Subcutaneous abdominal adipose tissue (tissue), 5 donors: ENCODE data around the gene ZNF831.

Experiments used
- H3K27ac ChIP-seq: one replicate; pipeline ENCODE4 v1.7.0; 2013; ENCODE audit warnings: low read depth, mild to moderate bottlenecking, inconsistent platforms, low read length, moderate library complexity
- H3K27me3 ChIP-seq, 5 donors: one replicate each; pipeline ENCODE4 v1.7.0; 2013; ENCODE audit warnings: low read length in 5 of 5, inconsistent platforms in 1 of 5; ENCODE audit not compliant: control insufficient read depth in 5 of 5, insufficient read depth in 4 of 5
- H3K36me3 ChIP-seq, 5 donors: one replicate each; pipeline ENCODE4 v1.7.0; 2013; ENCODE audit warnings: low read length in 5 of 5; ENCODE audit not compliant: control insufficient read depth in 5 of 5, insufficient read depth in 5 of 5
- H3K4me1 ChIP-seq, 5 donors: one replicate each; pipeline ENCODE4 v1.7.0; 2013; ENCODE audit warnings: low read length in 5 of 5, mild to moderate bottlenecking in 3 of 5, moderate library complexity in 1 of 5; ENCODE audit not compliant: control insufficient read depth in 5 of 5, insufficient read depth in 5 of 5
- H3K4me3 ChIP-seq, 5 donors: one replicate each; pipeline ENCODE4 v1.7.0; 2013; ENCODE audit warnings: low read length in 5 of 5, low read depth in 1 of 5
- H3K9ac ChIP-seq, 5 donors: one replicate each; pipeline ENCODE4 v1.7.0; 2013; ENCODE audit warnings: low read length in 5 of 5, mild to moderate bottlenecking in 4 of 5, moderate library complexity in 3 of 5
- H3K9me3 ChIP-seq, 5 donors: one replicate each; pipeline ENCODE4 v1.7.0; 2013; ENCODE audit warnings: low read length in 5 of 5; ENCODE audit not compliant: control insufficient read depth in 5 of 5
- donor health status: healthy.
- donor health status: healthy.
- donor health status: healthy.
- donor health status: healthy.
- donor health status: healthy.

ZNF831 gene

DNA sequence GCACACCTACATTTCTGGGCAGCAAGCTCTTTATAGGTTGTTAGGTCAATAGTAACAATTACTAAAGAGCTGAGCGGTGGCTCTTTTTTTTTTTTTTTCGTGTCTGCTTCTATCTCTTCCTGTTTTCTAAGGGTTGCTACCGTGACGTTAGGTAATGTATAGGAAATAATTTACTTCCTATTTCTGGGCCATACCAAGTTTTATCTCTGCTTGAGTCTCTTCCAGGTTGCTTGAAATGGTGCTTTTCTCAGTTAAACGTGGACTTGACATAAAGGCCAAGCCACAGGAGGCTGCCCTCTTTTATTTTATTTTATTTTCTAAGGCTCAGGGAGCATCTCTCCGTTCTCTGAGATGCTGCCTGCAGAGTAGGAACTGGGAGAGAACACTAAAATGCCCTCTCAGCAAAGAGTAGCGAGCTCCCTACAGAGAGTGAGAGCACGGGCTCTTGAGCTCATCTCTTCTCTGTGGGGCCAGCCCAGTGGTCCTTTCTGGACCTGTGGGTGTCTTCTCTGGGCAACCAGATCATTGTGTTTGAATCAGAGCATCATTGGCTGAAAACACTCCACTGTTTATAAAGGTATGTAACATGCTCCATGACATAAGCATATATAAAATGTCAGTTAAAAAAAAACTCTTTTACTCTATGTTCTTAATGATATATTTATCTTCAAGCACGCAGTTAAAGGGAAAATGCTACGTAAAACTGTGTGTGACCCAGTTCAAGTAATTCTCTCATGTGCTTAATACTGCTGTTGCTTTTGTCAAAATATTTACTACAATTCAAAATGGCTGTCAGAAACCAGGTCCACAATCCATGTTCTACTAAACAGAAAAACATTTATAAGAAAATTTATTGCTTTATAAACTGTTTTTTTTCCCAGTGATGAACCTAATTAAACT lies at the start of gene ZNF831:
ZNF831 (plus strand) TSS at position 191 of the 900 bp plus-strand sequence. CDS start 27,199 bp downstream, outside the sequence.
- Histone ChIP-seq H3K9me3 (no peaks in the 10 kb centered on the region), H3K27me3 (peaks cover 0 to 8% (median 7%) of the 10 kb centered on the region in 5 donors), H3K4me3 (no peak within 1 kb of the TSS), H3K9ac (no peak within 1 kb of the TSS), H3K27ac (no peak within 1 kb of the TSS), H3K4me1 (no peaks in the 10 kb centered on the region), H3K36me3 (no peaks in the 10 kb centered on the region)

DNA sequence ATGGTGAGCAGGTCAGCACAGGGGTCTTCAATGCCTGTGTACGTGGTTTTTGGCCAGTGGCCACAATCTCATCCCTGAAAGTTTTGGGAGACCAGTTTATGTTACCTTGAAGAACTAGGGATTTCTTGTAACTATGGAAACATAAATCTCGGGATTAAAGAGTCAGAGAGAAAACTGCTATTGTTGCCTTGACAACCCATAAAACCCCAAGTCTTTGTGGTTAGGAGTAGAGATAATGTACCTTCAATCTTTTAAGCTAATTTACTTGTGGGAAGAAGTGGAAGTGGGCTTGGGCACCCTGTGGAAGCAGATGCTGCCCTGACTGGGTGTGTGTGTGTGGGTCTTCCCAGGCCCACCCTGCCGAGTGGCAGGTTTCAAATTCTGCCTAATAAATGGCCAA lies 46.1 kb upstream of the ZNF831 start:
- H3K4me1 ChIP-seq: peaks cover 0 to 8% (median 0%) of the 10 kb centered on the region in 5 donors
- H3K4me3 ChIP-seq: no peak overlapping the region
- H3K36me3 ChIP-seq: no peaks in the 10 kb centered on the region
- H3K27me3 ChIP-seq: peaks cover 0 to 6% (median 0%) of the 10 kb centered on the region in 5 donors
- H3K9ac ChIP-seq: no peak overlapping the region
- H3K27ac ChIP-seq: no peak overlapping the region
- peaks cover 1 to 7% (median 6%) of the 10 kb centered on the region in 5 donors for H3K9me3 ChIP-seq

DNA sequence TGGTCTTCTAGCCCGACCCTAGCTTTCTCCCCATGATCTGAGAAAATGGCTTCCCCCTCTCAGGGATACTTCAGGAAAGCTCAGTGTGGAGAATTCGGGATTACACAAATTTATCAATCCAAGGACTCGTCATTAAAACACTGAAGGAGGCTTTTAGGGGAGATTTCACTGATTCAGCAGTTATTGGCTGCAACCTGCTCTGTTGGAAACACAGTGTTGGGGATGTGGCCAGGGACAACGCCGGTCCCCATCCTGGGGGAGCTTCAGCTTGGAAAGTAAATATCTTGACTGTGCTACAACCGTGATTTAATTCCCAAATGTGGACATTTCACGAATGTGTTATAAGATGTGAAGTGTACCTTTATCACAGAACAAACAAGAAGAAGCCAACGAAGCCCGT lies 44.8 kb upstream of the ZNF831 start:
- H3K36me3 ChIP-seq: no peaks in the 10 kb centered on the region
- H3K4me1 ChIP-seq: peaks cover 0 to 8% (median 0%) of the 10 kb centered on the region in 5 donors
- no peak overlapping the region for H3K27ac ChIP-seq
- H3K27me3 ChIP-seq: peaks cover 0 to 10% (median 4%) of the 10 kb centered on the region in 5 donors
- no peak overlapping the region for H3K4me3 ChIP-seq
- H3K9me3 ChIP-seq: peaks cover 0 to 7% (median 6%) of the 10 kb centered on the region in 5 donors
- H3K9ac ChIP-seq: no peak overlapping the region

DNA sequence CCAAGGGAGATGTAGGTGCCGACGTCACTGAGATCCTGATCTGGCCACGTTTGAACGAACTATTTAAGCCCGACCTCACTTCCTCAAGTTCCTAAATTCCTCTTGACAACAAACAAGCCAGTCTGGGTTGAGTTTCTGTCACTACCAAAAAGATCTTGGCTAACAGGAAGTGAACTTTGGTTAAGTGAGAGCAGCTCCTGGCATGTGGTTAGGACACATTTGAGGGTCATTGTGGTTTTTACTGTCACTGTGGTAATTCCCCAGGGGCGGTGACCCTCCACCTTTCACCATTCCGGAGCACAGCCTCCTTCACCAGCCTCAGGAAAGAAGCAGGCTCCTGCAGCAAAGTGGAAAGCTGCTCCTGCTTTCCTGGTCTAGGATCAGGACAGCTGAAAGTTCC lies 43.1 kb upstream of the ZNF831 start:
- no peak overlapping the region for H3K4me3 ChIP-seq
- peaks cover 0 to 7% (median 6%) of the 10 kb centered on the region in 5 donors for H3K9me3 ChIP-seq
- peaks cover 0 to 15% (median 6%) of the 10 kb centered on the region in 5 donors for H3K27me3 ChIP-seq
- H3K4me1 ChIP-seq: peaks cover 0 to 8% (median 0%) of the 10 kb centered on the region in 5 donors
- no peaks in the 10 kb centered on the region for H3K36me3 ChIP-seq
- no peak overlapping the region for H3K9ac ChIP-seq
- H3K27ac ChIP-seq: no peak overlapping the region

DNA sequence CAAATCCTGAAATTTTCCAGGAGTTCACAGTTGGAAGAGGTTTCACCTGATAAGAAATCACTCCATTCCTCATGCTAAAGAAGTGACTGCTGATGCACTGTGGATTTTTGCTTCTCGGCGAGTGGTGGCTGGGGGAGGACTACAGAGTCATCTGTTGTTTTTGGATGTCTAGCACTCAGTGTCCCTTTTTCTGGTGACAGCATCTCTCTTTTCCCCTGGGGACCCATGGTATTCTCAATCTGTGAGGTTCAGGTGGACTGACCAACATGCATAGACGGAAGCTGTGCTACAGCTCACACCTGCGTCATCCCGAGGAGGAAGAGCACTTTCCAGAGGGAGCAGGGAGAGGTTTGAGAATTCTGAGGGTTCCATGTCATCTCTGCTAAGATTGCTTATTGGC lies 42.7 kb upstream of the ZNF831 start:
- H3K27me3 ChIP-seq: peaks cover 0 to 15% (median 6%) of the 10 kb centered on the region in 5 donors
- no peak overlapping the region for H3K27ac ChIP-seq
- peaks cover 0 to 8% (median 0%) of the 10 kb centered on the region in 5 donors for H3K4me1 ChIP-seq
- H3K9ac ChIP-seq: no peak overlapping the region
- H3K36me3 ChIP-seq: no peaks in the 10 kb centered on the region
- H3K9me3 ChIP-seq: peaks cover 0 to 7% (median 6%) of the 10 kb centered on the region in 5 donors
- H3K4me3 ChIP-seq: no peak overlapping the region

DNA sequence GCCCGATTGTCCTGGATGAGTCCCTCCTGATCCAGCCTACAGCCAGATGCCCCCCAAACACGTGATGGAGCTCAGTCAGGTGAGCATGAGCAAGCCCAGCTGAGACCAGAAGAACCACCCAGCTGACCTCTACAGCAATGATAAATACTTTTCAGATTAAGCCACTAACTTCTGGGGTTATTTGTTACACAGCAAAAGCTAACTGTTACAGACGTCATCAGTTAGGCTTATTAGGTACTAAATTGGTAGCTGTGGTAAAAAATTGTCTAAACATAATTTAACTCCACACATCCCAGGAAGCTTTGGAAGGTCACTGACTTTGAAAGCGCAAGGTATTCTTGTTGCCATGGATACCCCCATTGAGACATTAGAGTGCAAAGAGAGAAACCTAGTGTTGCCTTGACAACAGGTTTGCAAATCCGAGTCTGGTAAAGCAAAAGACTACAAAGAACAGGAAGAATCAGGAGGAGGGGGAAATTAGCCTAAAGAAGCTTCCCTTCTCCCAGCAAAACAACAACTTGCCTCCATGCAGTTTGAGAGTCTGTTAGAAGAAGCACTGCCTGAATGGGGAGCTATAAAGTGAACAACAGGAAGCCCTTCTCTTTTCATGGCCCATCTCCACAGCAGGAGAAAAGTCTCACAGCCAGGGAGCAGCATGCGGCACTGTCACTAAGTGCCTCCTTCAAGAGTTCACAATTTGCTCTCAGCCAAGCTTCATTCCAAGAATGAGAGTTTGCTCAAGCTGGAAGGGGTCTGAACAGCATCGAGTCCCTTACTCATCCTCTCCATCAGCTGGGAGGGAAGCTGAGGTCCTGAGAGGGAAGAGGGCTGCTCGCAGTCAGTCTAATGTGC lies 41.7 kb upstream of the ZNF831 start:
- H3K9me3 ChIP-seq: peaks cover 0 to 7% (median 6%) of the 10 kb centered on the region in 5 donors
- H3K27ac ChIP-seq: no peak overlapping the region
- peaks cover 0 to 8% (median 0%) of the 10 kb centered on the region in 5 donors for H3K4me1 ChIP-seq
- H3K36me3 ChIP-seq: no peaks in the 10 kb centered on the region
- H3K4me3 ChIP-seq: no peak overlapping the region
- peaks cover 0 to 15% (median 6%) of the 10 kb centered on the region in 5 donors for H3K27me3 ChIP-seq
- no peak overlapping the region for H3K9ac ChIP-seq

DNA sequence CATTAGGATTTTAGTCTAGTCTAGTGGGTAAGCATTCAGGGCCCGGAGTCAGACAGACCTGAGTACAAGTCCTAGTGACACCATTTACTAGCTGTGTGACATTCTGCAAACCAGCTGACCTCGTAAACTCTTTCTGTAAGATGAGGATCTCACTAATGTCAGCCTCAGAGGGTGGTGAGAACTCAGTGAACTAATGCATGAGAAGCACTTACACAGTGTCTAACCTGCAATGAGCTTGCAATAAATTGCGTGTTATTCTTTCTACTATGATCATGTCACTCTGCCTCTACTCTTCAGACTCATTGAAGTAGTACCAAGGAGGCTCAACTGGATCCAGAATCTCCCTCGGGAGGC lies 41.1 kb upstream of the ZNF831 start:
- peaks cover 0 to 8% (median 0%) of the 10 kb centered on the region in 5 donors for H3K4me1 ChIP-seq
- H3K27ac ChIP-seq: no peak overlapping the region
- no peak overlapping the region for H3K9ac ChIP-seq
- peaks cover 0 to 7% (median 6%) of the 10 kb centered on the region in 5 donors for H3K9me3 ChIP-seq
- H3K4me3 ChIP-seq: no peak overlapping the region
- H3K27me3 ChIP-seq: peaks cover 0 to 15% (median 8%) of the 10 kb centered on the region in 5 donors
- no peaks in the 10 kb centered on the region for H3K36me3 ChIP-seq

- Histone ChIP-seq H3K27ac (no peak overlapping the region), H3K9ac (no peak overlapping the region)
Observed at GRCh38 chr20:59123011-59123677, 40.5 kb upstream of the ZNF831 start.

GRCh38 chr20:59123678-59124255 lies 39.9 kb upstream of the ZNF831 start:
- H3K27ac ChIP-seq: no peak overlapping the region
- H3K4me3 ChIP-seq: no peak overlapping the region
- no peaks in the 10 kb centered on the region for H3K36me3 ChIP-seq
- H3K9ac ChIP-seq: no peak overlapping the region
- H3K4me1 ChIP-seq: peaks cover 0 to 8% (median 0%) of the 10 kb centered on the region in 5 donors
- H3K27me3 ChIP-seq: peaks cover 0 to 11% (median 8%) of the 10 kb centered on the region in 5 donors
- peaks cover 0 to 7% (median 6%) of the 10 kb centered on the region in 5 donors for H3K9me3 ChIP-seq

More at GRCh38 chr20:59123011-59123677, 40.5 kb upstream of the ZNF831 start:
- peaks cover 0 to 11% (median 11%) of the 10 kb centered on the region in 5 donors for H3K27me3 ChIP-seq
- H3K36me3 ChIP-seq: no peaks in the 10 kb centered on the region
- peaks cover 0 to 7% (median 6%) of the 10 kb centered on the region in 5 donors for H3K9me3 ChIP-seq
- peaks cover 0 to 8% (median 0%) of the 10 kb centered on the region in 5 donors for H3K4me1 ChIP-seq
- H3K4me3 ChIP-seq: no peak overlapping the region
